ENCODE results near the gene PLCB1. TPM values are rescaled to one million over a fixed set of nuclear protein-coding genes. Genes with fewer than 3 reads are reported as not detected.
"Not testable (repeated sequence)": the region's sequence is repeated elsewhere in the genome, so short reads cannot be mapped to it uniquely, and the experiment has no call there.

Gene PLCB1
- total RNA-seq, 1 experiment from 2014 or later: 14.9 TPM

DNA sequence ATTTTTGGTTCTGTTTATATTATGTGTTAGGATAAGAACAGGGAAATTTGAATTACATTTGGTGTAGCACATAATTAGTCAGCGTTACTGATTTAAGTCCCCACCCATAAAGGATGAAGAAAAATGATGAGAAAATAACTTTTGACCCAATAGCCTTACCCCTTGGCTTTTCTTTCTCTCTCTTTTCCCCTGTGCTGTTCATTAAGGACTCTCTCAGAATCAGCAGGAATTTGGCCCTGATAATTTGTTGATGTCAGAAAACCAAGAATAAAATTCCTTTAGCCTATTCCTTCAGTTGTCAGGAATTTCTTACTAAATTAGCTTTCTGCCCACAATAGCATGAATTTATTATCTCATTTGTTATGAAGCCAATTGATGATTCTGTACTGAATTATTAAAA, 18.5 kb downstream of the PLCB1 start:
- no peak for DNase-seq (ENCODE audit: low read depth, low spot score)
- in situ Hi-C loops (cut with HindIII; ENCODE audit: low pct_unique_long_range_greater_than_20kb, low sequenced_read_pairs): no loop called here

DNA sequence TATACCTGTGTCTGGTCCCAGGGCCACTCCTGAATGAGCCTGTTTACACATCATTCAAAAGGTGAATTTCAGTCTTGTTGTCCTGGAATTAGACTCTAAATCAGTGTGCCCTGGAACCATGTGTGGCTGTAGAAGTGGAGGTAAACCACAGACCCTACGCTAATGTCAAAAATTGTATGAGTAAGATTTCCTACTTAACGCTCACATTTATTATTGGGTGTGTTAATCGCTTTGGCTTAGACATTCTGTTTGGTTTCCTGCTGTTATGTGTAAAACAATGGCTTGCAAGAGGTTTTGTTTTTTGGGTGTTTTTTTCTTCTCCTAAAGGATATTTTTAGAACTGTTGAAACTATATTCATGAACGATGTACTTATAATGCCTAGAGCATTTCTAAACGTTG, 19.3 kb downstream of the PLCB1 start:
- no peak for DNase-seq (ENCODE audit: low read depth, low spot score)
- in situ Hi-C loops (cut with HindIII; ENCODE audit: low pct_unique_long_range_greater_than_20kb, low sequenced_read_pairs): no loop called here

DNA sequence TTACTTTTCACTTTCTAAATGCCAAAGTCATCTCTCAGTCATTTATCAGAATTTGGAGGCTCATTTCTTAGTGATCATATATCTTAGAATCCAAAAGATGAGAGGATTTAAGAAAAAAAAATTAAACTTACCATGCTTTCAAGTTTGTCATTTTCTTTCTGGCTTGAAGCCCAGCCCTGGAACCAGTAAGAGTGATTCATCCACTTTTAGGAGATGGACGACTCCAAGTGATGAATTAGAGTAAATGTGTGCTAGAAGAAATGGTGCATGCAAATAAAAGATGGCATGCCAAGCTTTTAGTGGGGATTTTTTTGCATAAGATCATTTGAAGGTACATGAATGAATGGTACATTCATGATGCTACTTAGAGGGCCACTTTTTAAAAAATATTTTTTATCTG, 20.1 kb downstream of the PLCB1 start:
- in situ Hi-C loops (cut with HindIII; ENCODE audit: low pct_unique_long_range_greater_than_20kb, low sequenced_read_pairs): no loop called here
- no peak for DNase-seq (ENCODE audit: low read depth, low spot score)

DNA sequence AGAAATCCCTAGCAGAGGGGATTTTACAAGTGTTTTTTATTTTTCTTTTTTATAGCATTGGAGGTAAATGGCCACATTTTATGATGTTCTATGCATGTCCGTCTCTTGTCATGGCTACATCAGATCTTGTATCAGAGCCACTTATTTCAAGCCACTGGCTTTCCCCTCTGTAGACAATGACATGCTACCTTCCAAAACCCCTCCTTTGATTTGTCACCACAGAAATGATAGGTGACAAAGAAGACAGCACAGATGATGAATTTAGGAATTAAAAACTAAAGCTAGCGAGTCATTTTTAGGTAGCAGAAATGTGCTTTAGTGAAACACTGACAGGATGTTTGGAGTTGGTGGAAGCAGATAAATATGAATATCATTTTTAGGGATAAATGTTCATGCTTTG, 20.8 kb downstream of the PLCB1 start:
- DNase-seq (ENCODE audit: low read depth, low spot score): no peak
- in situ Hi-C loops (cut with HindIII; ENCODE audit: low pct_unique_long_range_greater_than_20kb, low sequenced_read_pairs): no loop called here

DNA sequence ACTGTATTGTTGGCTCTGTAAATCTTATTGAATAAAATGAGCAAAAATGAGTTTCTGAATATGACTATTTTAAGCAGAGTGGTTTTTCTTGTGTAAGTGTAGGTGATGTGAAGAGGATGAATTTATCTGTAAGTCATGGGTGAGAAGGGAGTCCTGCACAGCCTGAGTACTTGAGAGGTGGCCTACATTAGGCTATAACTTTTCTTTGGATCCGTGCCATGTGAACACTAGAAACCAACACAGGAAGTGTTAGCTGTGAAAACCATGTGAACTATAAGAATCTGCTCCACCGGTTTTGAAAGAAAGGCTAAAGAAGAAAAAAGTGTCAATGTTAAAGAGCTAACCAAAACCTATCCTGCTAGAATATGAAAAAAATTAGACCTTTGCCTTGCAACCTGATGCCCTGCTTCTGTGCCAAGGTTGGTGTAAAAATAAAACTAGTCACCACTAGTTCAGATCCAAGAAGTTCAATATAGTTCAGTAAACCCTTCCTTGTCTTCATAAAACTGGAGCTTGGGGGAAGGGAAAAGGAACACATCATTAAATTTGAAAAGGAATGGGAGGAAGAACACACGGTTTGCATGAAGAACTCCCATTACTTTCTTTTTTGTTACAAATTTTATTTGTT, 21.3 kb downstream of the PLCB1 start:
- in situ Hi-C loops (cut with HindIII; ENCODE audit: low pct_unique_long_range_greater_than_20kb, low sequenced_read_pairs): no loop called here
- DNase-seq (ENCODE audit: low read depth, low spot score): no peak

DNA sequence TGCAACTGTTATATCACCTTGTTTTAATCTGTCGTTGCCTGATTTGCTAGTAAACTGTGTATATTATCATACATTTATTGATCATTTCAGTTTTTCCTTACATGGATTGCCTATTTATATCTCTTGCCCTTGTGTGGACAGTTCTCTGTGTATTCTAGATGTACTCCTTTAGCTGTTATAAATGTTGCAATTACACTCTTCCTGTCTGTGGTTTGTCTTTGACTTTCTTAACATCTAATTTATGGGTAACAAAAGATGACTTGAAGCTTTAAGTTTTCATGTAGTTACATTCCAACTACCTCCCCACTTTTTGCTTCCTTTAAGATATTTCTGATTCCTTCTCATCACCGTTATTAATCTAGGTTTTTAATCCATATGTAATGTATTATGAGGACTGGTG, 22.6 kb downstream of the PLCB1 start:
- in situ Hi-C loops (cut with HindIII; ENCODE audit: low pct_unique_long_range_greater_than_20kb, low sequenced_read_pairs): no loop called here
- DNase-seq (ENCODE audit: low read depth, low spot score): no peak

DNA sequence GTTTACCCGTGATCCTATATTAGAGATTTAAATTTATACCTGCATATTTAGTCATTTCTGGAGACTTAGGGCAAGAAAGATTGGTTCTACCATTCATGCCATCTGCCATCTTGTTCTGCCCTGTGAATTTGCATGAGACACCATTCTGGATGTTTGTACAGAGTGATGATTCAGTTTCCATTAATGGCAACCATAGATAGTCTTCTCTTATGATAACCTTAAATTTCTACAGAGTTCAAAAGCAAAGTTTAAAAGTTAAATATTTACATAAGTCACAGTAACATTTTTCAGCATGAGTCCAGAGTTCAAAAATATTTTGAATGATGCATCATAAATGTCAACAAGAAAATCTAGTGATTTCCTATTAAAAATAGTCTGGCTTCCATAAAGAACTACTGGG, 23.2 kb downstream of the PLCB1 start:
- in situ Hi-C loops (cut with HindIII; ENCODE audit: low pct_unique_long_range_greater_than_20kb, low sequenced_read_pairs): no loop called here
- DNase-seq (ENCODE audit: low read depth, low spot score): no peak

DNA sequence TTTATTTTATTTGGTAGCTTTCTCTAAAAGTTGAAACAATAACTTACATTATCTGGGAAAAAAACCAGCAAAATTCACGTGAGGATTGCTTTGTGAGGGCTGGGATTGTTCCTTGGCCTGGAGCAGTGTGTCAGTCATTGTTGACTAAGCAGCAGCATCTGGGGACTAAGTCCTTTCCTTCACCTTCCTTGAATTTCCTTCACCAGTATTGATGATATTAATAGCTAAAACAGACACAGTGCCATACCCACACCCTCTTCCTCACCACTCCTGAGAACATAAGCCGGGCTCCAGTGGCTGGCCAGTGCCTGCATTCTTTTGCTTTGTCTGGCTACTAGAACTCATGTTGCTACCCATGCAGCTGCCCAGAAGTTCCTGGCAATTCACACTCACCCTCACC, 23.7 kb downstream of the PLCB1 start:
- DNase-seq (ENCODE audit: low read depth, low spot score): no peak
- in situ Hi-C loops (cut with HindIII; ENCODE audit: low pct_unique_long_range_greater_than_20kb, low sequenced_read_pairs): no loop called here

DNA sequence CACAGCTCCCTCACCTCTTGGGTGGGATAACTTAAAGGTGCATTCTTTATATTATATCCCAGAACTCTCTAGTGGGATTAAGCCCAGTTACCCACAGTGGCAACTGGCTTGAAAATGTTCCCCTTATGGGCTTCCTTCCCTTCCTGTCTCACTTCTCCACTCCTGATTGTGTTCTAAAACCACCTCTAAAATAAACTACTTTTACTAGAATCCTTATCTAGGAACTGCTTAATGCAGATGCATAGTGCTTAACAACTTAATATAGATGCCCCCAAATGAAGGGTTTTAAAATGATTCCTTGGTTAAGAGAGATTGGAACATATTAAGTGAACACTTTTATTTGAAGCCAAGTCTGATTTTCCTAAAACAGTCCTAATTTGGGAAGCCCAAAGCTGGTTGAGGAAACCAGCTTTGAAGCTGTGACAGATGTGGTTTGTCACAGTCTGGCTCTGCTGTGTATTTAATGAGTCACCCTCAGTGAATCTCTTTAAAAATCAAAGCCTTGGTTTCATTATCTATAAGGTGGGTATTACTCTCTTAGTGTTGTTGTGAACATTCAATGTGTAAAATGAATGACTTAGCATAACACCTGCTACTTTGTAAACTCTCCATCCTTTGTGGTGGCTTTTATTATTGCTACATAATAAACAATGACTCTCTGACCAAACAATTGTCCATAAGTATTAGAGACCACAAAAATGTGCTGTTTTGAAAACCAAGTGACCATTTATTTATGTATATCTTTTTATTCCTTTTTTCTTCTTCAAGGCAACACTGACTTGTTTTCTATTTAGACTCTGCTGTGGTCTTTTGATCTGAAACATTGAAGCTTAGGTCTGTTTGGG, 24.4 kb downstream of the PLCB1 start:
- in situ Hi-C loops (cut with HindIII; ENCODE audit: low pct_unique_long_range_greater_than_20kb, low sequenced_read_pairs): no loop called here
- no peak for DNase-seq (ENCODE audit: low read depth, low spot score)

DNA sequence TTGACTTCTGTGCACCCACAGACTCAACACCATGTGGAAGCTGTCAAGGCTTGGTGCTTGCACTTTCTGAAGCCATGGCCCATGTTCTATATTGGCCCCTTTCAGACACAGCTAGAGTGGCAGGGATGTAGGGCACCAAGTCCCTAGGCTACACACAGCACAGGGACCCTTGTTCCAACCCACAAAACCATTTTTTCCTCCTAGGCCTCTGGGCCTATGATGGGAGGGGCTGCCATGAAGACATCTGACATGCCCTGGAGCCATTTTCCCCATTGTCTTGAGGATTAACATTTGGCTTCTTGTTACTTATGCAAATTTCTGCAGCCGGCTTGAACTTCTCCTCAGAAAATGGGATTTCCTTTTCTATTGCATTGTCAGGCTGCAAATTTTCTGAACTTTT, 27.2 kb downstream of the PLCB1 start:
- in situ Hi-C loops (cut with HindIII; ENCODE audit: low pct_unique_long_range_greater_than_20kb, low sequenced_read_pairs); DNase-seq (ENCODE audit: low read depth, low spot score): not testable (repeated sequence)

DNA sequence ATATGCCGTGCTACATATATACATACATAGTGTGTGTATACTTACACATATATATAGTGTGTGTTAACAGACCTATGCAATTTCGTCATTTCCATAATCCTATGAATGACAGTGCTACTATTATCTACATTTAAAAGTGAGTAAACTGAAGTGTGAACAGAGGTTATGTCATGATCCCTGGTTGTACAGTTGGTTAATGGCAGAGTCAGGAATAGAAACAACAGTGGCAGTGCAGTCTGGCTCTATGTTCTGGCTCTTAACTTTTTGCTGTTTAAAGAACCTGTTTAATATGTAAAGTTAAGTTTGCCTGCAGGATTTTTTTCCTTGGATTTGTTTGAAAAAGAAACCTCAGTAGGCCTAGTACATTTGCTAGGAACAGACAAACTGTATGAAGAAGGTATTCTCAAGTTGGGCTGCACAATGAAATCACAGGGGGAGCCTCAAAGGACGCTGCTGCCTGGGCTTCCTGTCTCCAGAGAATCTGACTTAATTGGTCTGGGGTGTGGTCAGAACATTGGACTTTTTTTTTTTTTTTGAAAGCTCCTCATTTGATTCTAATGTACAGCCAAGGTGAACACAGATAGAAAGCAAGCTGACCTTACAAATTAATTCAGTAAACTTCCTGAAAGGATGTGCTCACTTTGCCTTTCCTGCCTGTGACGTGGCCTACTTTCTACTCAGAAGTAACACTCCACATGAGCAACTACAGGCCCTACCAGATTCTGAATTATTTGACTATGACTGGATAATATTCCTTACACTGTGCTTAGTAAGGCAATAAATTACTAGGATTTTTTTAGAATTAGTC, 29.4 kb downstream of the PLCB1 start:
- in situ Hi-C loops (cut with HindIII; ENCODE audit: low pct_unique_long_range_greater_than_20kb, low sequenced_read_pairs): no loop called here
- no peak for DNase-seq (ENCODE audit: low read depth, low spot score)

DNA sequence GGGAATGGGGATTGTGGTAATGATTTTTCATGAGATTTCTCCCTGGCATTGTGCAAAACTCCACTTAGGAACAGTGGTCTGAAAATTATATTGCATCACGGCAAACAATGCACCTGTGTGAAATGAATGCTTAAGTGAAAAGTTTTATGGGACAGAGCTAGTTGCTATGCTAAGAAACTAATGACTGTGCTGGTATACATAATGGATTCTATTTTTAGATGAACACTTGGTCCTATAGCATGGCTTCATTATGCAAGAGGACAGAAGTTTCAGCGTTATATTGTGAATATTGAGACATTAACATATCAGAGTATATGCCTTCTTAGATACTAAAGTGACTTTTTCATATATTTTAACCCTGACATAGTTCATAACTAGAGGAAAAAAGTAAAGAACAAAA, 30.5 kb downstream of the PLCB1 start:
- in situ Hi-C loops (cut with HindIII; ENCODE audit: low pct_unique_long_range_greater_than_20kb, low sequenced_read_pairs): no loop called here
- no peak for DNase-seq (ENCODE audit: low read depth, low spot score)

DNA sequence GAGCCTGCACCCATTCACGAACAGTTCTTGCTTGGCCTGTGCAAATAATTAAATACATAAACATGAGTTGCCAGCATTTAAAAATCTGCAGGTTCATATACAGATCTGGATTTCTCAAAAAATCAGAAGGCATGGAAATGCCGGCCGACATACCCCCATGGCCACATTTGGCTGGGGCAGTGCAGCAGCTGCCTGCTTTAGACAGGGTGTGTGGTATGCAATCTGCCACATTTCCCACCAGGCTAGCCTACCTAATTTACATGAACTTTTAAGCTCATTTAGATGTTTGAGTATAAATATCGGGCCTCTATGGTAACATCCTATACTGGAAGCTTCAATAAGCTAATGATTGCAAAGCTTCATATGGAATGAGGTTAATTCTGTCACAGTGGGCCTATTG, 31.5 kb downstream of the PLCB1 start:
- DNase-seq (ENCODE audit: low read depth, low spot score): no peak
- in situ Hi-C loops (cut with HindIII; ENCODE audit: low pct_unique_long_range_greater_than_20kb, low sequenced_read_pairs): no loop called here

DNA sequence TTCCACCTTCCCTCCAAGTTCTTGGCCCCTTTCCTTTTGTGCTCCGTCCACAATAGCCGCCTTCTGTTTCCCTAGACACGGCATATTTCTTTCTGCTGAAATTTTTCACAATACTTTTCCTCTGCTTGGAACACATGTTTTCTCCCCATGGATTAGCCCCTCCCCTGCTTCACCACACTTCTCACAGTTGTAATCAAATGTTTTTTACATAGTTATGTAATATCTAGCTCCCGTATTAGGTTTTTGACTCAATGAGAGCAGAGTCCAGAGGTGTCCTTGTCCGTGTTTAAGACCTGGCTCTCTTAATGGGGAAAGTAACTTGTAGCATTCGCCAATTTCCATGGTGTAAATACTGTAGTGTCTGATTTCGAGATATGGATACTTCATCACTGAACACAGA, 34.7 kb downstream of the PLCB1 start:
- in situ Hi-C loops (cut with HindIII; ENCODE audit: low pct_unique_long_range_greater_than_20kb, low sequenced_read_pairs): no loop called here
- no peak for DNase-seq (ENCODE audit: low read depth, low spot score)

DNA sequence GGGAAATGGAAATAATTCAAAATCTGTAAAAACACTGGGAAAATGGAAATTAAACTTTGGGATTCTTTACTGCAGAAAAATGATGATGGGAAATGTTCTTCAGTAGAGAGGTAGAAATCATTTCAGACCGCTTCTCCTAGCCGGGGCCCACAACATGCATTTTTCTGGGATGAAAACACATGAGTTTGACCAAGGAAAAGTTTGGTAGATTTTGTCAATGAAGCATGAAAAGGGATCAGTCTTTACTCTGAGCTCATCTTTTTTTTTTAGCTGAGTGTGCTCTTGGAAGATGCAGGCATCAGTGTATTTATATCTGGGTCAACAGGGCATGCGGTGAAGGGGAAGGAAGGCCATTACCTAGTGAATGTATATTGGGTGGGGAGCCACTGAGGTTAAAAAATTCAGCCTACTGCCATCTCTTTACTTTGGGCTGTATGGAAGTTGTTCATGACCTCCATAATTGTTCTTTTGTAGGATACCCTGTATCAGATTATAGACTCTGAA, 36.8 kb downstream of the PLCB1 start:
- in situ Hi-C loops (cut with HindIII; ENCODE audit: low pct_unique_long_range_greater_than_20kb, low sequenced_read_pairs): no loop called here

DNA sequence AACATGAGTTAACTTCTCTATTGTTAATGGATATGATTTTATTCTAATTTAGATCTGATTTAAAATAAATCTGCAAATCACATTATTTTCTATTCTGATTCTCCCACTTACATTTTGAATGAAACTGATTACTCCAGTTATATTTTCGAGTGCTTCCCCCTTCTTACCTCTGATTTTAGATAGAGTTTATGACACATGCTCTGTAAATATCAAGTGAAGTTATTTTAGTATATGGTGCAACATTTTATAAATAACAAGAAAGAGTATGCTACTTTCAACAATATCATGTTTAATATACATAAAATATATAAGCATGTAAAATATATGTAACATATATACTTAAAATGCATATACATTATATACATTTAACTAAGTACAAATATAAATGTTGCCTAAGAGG, 38.9 kb downstream of the PLCB1 start:
- in situ Hi-C loops (cut with HindIII; ENCODE audit: low pct_unique_long_range_greater_than_20kb, low sequenced_read_pairs): no loop called here
- DNase-seq (ENCODE audit: low read depth, low spot score): no peak

More for the DNA sequence above, 36.8 kb downstream of the PLCB1 start:
- no peak for DNase-seq (ENCODE audit: low read depth, low spot score)

DNA sequence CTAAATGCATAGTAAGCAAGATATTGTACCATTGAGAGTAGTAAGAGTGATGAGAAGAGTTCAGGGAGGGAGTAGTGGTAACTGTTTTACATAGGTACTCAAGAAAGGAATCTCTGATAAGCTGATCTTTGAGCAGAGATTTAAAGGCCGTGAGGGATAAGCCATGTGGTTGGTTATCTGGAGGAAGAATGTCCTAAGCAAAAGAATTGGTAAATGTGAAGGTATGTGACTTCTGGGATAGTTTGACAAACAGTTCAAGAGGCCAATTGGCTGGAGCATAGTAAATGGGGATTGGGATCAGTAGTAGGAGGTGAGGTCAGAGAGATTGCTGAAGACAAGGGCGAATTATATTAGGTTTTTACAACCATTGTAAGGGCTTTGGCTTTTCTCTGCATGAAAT, 40.1 kb downstream of the PLCB1 start:
- in situ Hi-C loops (cut with HindIII; ENCODE audit: low pct_unique_long_range_greater_than_20kb, low sequenced_read_pairs): no loop called here
- DNase-seq (ENCODE audit: low read depth, low spot score): no peak
